Bronchial smooth muscle cell (primary cell): ENCODE results near the gene KIF14. TPM values are rescaled to one million over a fixed set of nuclear protein-coding genes. Genes with fewer than 3 reads are reported as not detected.

Experiments used
- total RNA-seq: library from RNA; depleted of rRNA; stranded (reverse); fragments of >200 nt; gene quantifications from 2 replicates; pipeline ENCODE4 v1.2.1, GENCODE V29; 2014

KIF14 gene
- 0.43 and 1.6 TPM in 2 replicates for total RNA-seq

GRCh38 chr1:200620273-200621131 lies at the start of gene KIF14:
KIF14 (minus strand) TSS chr1:200620751; CDS start chr1:200618723, 2,028 bp downstream.

GRCh38 chr1:200669314-200670241 lies 49.0 kb upstream of the KIF14 start, which contains the start of gene DDX59:
DDX59 (minus strand) TSS chr1:200669907; CDS start chr1:200666740, 3,167 bp downstream.

Other genes with a start within 250 kb of the KIF14 start
- gene ZNF281, start 210.7 kb downstream of the KIF14 start, total RNA-seq: 14.2 and 14.8 TPM in 2 replicates
- gene DDX59, start 49.2 kb upstream of the KIF14 start, total RNA-seq: 14.8 and 15.4 TPM in 2 replicates
- gene CAMSAP2, start 118.1 kb upstream of the KIF14 start, total RNA-seq: 20.0 and 22.1 TPM in 2 replicates